Hindlimb muscle (tissue), 1 donor: Measurements from ENCODE around the gene UFSP1. TPM values are rescaled to one million over a fixed set of nuclear protein-coding genes. Genes with fewer than 3 reads are reported as not detected.

Experiments
- DNase-seq: peaks from one replicate; pipeline ENCODE4 v3.0.0-alpha.2; 2013
- polyA plus RNA-seq: library from polyadenylated mRNA; unstranded; fragments of 120-200 nt; gene quantifications from one replicate; pipeline ENCODE4 v1.2.1, GENCODE V29; 2013; ENCODE audit not compliant: insufficient read length

UFSP1 gene
- polyA plus RNA-seq, 1 donor: 2.8 TPM

- no peak for DNase-seq
These were observed 6.1 kb upstream of the UFSP1 start, which contains the start of gene ACHE for GRCh38 chr7:100895701-100895955. Gene ACHE (minus strand): TSS chr7:100895888. CDS start chr7:100894232, 1,656 bp downstream.

- DNase-seq: no peak
These were observed 5.6 kb upstream of the UFSP1 start for GRCh38 chr7:100894860-100895700.

DNA sequence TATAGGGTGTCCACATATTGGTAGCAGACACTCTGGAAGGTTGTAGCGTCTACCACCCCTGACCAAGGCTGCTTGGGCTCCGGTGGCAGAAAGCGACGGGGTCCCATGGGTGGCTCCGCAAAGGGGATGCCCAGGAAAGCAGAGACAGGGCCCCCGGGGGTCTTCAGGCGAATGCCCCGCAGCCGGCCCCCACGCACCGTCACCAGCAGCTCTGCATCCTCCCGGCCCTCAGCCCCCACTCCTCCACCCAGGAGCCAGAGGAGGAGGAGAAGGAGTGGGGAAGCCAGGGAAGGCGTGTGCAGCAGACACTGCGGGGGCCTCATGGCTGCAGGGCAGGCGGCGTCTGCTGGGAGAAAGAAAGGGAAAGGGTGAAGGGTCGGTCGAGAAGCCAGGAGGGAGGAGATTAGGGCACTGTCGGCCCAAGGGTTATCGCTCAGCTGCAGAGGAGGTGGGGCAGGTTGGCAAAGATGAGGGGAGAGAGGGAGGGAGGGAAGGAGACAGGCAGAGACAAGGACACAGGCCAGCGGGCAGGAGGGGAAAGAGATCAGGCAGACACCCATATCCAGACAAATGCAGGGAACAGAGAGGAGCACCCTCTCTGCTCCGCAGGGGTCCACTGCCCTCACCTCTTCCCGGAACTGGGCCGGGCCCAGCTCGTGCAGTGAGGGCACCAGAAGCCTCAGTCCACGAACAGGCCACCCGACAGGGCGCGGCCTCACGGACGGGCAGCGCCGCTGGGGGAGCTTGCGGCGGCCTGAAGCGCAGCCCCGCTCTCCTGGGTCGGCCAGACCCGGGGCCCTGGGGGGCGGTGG, 4.6 kb upstream of the UFSP1 start:
- no peak for DNase-seq

DNA sequence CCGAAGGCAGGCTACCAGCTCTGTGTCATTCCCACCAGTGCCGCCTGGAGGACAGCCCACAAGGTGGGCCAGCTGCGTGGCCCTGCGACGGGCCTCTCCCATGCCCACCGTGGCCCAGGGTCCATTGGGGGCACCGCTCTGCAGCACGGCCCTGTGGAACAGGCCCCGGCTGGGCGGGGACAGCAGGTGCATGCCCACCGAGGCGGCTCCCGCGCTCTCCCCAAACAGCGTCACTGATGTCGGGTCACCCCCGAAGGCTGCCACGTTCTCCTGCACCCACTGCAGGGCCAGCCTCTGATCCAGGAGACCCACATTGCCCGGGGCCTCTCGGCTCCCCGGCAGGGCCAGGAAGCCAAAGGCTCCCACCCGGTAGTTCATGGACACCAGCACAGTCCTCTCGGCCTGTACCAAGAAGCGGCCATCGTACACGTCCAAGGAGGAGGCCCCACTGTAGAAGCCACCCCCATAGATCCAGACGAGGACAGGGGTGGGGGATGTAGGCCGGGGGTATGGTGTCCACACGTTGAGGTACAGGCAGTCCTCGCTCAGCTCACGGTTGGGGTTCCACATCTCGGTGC, 3.9 kb upstream of the UFSP1 start:
- no peak for DNase-seq

GRCh38 chr7:100892364-100893317, 3.1 kb upstream of the UFSP1 start:
- no peak for DNase-seq

DNA sequence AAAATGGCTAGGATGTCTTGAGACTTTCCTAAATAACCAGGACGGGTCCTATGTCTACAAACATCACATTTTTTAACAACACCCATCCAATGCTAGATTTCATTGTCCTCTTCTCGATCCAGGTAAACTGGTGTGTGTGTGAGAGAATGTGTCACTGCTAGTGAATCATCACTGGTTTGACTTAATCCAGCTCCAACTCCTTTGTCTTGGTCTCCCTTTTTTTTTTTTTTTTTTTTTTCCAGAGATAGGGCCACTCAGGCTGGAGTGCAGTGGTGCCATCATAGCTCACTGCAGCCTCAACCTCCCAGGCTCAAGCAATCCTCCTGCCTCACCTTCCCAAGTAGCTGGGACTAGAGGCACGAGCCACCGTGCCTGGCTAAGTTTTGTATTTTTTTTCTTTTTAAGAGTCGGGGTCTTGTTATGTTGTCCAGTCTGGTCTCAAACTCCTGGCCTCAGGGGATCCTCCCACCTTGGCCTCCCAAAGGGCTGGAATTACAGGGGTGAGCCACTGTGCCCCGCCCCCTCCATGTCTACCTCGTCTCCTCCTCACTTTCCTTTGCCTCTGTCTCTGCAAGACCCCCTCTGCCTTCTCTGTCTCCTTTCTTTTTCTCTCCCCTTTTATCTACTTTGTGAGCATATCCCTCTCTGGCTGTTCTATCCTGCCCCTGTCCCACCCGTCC, 2.2 kb upstream of the UFSP1 start:
- no peak for DNase-seq

- no peak for DNase-seq
These were observed 1.4 kb upstream of the UFSP1 start for GRCh38 chr7:100890653-100891567.

DNA sequence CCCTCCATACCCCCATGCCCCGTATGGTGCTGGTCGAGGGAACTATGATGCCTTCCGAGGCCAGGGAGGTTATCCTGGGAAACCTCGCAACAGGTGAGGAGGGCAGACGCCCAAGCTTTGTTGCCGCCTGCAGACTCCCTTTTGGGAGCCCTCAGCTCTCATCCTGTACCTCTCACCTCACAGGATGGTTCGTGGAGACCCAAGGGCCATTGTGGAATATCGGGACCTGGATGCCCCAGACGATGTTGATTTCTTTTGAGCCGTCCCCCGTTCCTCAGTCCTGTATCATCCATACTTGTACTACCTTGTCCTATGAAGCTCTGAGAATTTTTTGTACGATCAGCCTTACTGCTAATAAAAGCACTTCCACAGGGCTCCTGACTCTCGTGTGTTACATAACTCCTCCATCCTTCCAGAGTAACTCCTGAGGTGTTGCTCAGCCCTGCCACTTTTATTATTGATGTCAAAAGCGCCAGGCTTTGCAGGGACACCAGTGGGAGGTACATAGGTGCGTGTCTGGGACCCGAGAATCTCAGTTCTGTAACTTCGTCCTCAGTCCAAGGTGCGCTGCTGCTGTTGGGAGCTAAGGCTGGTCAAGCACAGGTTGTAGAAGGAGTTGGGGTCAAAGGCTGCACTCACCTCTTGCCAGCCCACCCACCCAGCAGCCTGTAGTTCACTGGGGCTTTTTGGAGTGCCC, 1.1 kb downstream of the UFSP1 start:
- no peak for DNase-seq

DNA sequence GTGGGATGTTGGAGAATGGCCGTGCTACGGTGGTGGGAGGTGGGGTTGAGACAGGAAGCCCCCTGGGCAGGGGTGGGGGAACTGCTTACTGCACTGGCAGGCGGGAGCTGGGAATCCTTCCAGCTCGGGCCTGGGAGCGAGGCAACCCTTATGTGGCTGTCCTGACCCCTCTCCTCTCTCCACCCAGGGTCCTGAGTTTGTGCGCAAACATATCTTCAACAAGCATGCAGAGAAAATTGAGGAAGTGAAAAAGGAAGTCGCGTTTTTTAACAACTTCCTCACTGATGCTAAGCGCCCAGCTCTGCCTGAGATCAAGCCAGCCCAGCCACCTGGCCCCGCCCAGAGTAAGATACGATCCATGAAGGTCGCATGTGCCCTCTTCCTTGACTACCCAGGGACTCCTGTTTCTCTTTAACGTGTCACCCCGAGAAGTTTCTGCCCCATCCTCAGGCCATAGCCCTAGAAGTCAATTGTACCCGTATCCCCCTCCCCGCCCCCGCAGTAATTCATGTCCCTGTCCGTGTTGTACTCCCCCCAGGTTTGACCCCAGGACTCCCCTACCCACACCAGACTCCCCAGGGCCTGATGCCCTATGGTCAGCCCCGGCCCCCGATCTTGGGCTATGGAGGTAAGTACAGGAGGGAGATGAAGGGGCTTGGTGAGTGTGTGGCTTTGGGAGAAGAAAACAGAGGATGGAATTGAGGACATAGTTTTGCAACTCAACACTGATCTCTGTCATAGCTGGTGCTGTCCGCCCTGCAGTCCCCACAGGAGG, 1.8 kb downstream of the UFSP1 start:
- DNase-seq: no peak

GRCh38 chr7:100886936-100887515, 2.5 kb downstream of the UFSP1 start:
- DNase-seq: no peak

- DNase-seq: no peak
These were observed 3.2 kb downstream of the UFSP1 start for GRCh38 chr7:100886142-100886935.

GRCh38 chr7:100885440-100886141, 3.9 kb downstream of the UFSP1 start:
- DNase-seq: no peak

GRCh38 chr7:100884736-100885439, 4.6 kb downstream of the UFSP1 start:
- no peak for DNase-seq

GRCh38 chr7:100882785-100883526, 6.6 kb downstream of the UFSP1 start:
- DNase-seq: no peak

DNA sequence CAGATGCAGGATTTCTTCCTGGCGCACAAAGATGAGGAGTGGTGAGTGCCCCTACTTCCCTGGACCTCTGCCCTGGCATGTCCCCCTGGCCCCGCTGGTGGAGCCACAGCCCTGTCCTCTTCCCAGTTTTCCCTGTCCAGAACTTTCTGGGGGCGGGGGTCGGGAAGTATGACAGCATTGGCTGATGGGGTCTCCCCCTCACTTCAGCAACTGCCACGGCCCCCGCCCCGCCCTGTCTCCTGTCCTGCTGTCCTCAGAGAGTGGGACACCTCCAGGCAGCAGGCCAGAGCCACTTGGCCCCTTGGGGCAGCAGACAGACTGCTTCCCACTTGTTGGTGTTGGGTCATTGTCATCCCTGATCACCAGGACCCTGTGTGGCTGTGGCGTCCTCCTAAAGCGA, 7.3 kb downstream of the UFSP1 start:
- DNase-seq: no peak

- no peak for DNase-seq
These were observed 8.4 kb downstream of the UFSP1 start for GRCh38 chr7:100881136-100881535.
